Right renal cortex interstitium (tissue), 3 donors: ENCODE results near the gene STRADB. TPM values are rescaled to one million over a fixed set of nuclear protein-coding genes. Genes with fewer than 3 reads are reported as not detected.

Source experiments
- polyA plus RNA-seq, 3 donors: library from polyadenylated mRNA; unstranded; fragments of 120-200 nt; gene quantifications; one replicate each; pipeline ENCODE4 v1.2.1, GENCODE V29; 2013; ENCODE audit not compliant: insufficient read length in 3 of 3

The STRADB gene
- polyA plus RNA-seq, 3 donors = 82.5 to 86.2 (median 83.8) TPM

Other genes with a start within 250 kb of the STRADB start
- gene CASP8, start 191.2 kb upstream of the STRADB start, polyA plus RNA-seq = 10 to 100 TPM; 14.9 to 17.3 (median 15.2) TPM
- gene FLACC1, start 94.4 kb upstream of the STRADB start, polyA plus RNA-seq = 1 to 10 TPM; 1.0 to 2.3 (median 2.3) TPM
- gene TRAK2, start 282 bp upstream of the STRADB start, polyA plus RNA-seq = 10 to 100 TPM; 42.8 to 48.7 (median 45.9) TPM
- gene TMEM237, start 191.8 kb downstream of the STRADB start, polyA plus RNA-seq = 10 to 100 TPM; 50.6 to 56.5 (median 56.0) TPM
- gene MPP4, start 246.9 kb downstream of the STRADB start, polyA plus RNA-seq = under 1 TPM; 0.13 to 0.19 (median 0.17) TPM